OCI-LY1 (cell line): ENCODE measurements around the gene DCAF8L1.

ENCODE experiments used
- H2AFZ ChIP-seq: fragments of 200-600 bp; sonication (generic), shearing (Covaris generic); 2 replicates; pipeline ENCODE4 v1.6.0; 2014; ENCODE audit warnings: antibody characterized with exemption, mild to moderate bottlenecking, low read length
- H3F3A ChIP-seq: fragments of 200-600 bp; sonication (generic), shearing (Covaris generic); 2 replicates; pipeline ENCODE4 v1.6.0; 2014; ENCODE audit warnings: mild to moderate bottlenecking, antibody characterized with exemption, low read length, moderate library complexity; ENCODE audit not compliant: insufficient read depth
- H3K27ac ChIP-seq: fragments of 200-600 bp; sonication (generic); 2 replicates; pipeline ENCODE4 v1.5.1; 2014; ENCODE audit warnings: low read length, mixed run types, mild to moderate bottlenecking, low read depth; ENCODE audit not compliant: poor library complexity, severe bottlenecking
- H3K27me3 ChIP-seq: fragments of 200-600 bp; sonication (generic); 2 replicates; pipeline ENCODE4 v1.6.0; 2014; ENCODE audit warnings: antibody characterized with exemption, mild to moderate bottlenecking, low read length, moderate library complexity; ENCODE audit not compliant: insufficient read depth
- H3K36me3 ChIP-seq: fragments of 200-600 bp; sonication (generic); 2 replicates; pipeline ENCODE4 v1.6.1; 2014; ENCODE audit warnings: mild to moderate bottlenecking, antibody characterized with exemption, low read length, moderate library complexity, mixed read lengths; ENCODE audit not compliant: insufficient read depth
- H3K4me1 ChIP-seq: fragments of 200-600 bp; sonication (generic); 2 replicates; pipeline ENCODE4 v1.5.1; 2014; ENCODE audit warnings: mild to moderate bottlenecking, low read length, moderate library complexity; ENCODE audit not compliant: insufficient read depth, severe bottlenecking
- H3K4me2 ChIP-seq: fragments of 200-600 bp; sonication (generic), shearing (Covaris generic); 2 replicates; pipeline ENCODE4 v1.6.1; 2014; ENCODE audit warnings: low read length
- H3K4me3 ChIP-seq: fragments of 200-600 bp; sonication (generic); 2 replicates; pipeline ENCODE4 v1.5.1; 2014; ENCODE audit warnings: low read length, low read depth, mild to moderate bottlenecking, mixed read lengths; ENCODE audit not compliant: poor library complexity, severe bottlenecking
- H3K79me2 ChIP-seq: fragments of 200-600 bp; shearing (Covaris generic); 2 replicates; pipeline ENCODE4 v1.6.1; 2016; ENCODE audit warnings: mixed run types, low read length, mixed read lengths; ENCODE audit not compliant: insufficient read depth
- H3K9ac ChIP-seq: fragments of 200-600 bp; sonication (generic), shearing (Covaris generic); 2 replicates; pipeline ENCODE4 v1.6.1; 2014; ENCODE audit warnings: mild to moderate bottlenecking, low read length, mixed read lengths
- H3K9me2 ChIP-seq: fragments of 200-600 bp; sonication (generic), shearing (Covaris generic); 2 replicates; pipeline ENCODE4 v1.6.1; 2014; ENCODE audit warnings: low read depth, mild to moderate bottlenecking, low read length, mixed read lengths
- H3K9me3 ChIP-seq: fragments of 200-600 bp; shearing (Covaris generic); 2 replicates; pipeline ENCODE4 v1.6.1; 2014; ENCODE audit warnings: low read length, mixed read lengths
- H4K20me1 ChIP-seq: fragments of 200-600 bp; sonication (generic), shearing (Covaris generic); 2 replicates; pipeline ENCODE4 v1.6.0; 2016; ENCODE audit warnings: mild to moderate bottlenecking, low read length; ENCODE audit not compliant: insufficient read depth
- EZH2 ChIP-seq: fragments of 200-600 bp; sonication (generic), shearing (Covaris generic); IDR thresholded peaks from 2 replicates; pipeline ENCODE4 v1.8.0; 2017; ENCODE audit warnings: borderline replicate concordance, mixed run types, mild to moderate bottlenecking, antibody characterized with exemption, low read length, moderate library complexity, mixed read lengths
- TF ChIP-seq, protein P1 (sequence below): fragments of 200-600 bp; sonication (generic), shearing (Covaris generic); IDR thresholded peaks from 2 replicates; pipeline ENCODE4 v1.5.1; 2017; ENCODE audit warnings: mild to moderate bottlenecking, antibody characterized with exemption, low read length, moderate library complexity, mixed read lengths

DCAF8L1 gene

DNA sequence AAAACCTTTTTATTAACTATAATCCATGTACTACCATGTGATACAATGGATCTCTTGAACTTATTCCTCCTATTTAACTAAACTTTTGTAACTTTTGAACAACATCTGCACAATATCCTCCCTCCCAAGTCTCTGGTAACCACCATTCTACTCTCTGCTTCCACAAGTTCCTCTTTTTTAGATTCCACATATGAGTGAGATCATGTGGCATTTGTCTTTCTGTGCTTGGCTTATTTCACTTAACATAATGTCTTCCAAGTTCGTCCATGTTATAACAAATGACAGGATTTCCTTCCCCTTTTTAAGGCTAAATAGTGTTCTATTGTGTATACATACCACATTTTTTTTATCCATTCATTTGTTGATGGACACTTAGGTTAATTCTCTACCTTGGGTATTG lies 28.1 kb downstream of the DCAF8L1 start:
- no peak overlapping the region for H3K27ac ChIP-seq
- no peak overlapping the region for H3K4me3 ChIP-seq
- no peaks in the 10 kb centered on the region for H3F3A ChIP-seq

DNA sequence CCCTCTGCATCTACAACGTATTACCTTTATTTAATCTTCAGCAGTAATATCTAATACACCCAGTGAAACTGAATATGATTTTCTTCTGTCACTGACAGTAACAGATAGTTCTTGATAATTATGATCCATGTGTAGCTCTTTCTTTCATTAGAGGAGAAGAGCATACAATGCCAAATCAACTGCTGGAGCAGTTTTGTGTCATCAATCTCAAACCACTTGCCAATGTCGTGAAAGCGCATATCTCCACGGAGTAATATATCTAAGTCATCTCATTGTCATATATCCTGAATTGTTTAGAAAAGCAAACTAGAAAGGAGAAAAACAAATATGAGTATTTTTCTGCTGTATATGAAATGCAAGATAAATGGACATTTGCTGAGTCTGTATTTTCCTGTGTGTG lies 47.9 kb downstream of the DCAF8L1 start:
- Histone ChIP-seq H3K4me3 (no peak overlapping the region), H3K4me1 (no peaks in the 10 kb centered on the region), H3K27ac (no peak overlapping the region), H3K9me2 (no peaks in the 10 kb centered on the region), H3K36me3 (no peaks in the 10 kb centered on the region), H3F3A (no peaks in the 10 kb centered on the region), H3K79me2 (no peaks in the 10 kb centered on the region), H3K4me2 (no peak overlapping the region), H2AFZ (no peak overlapping the region), H3K9me3 (no peaks in the 10 kb centered on the region), H3K27me3 (no peaks in the 10 kb centered on the region), H3K9ac (no peak overlapping the region), H4K20me1 (no peaks in the 10 kb centered on the region)
- TF ChIP-seq, protein P1, sequence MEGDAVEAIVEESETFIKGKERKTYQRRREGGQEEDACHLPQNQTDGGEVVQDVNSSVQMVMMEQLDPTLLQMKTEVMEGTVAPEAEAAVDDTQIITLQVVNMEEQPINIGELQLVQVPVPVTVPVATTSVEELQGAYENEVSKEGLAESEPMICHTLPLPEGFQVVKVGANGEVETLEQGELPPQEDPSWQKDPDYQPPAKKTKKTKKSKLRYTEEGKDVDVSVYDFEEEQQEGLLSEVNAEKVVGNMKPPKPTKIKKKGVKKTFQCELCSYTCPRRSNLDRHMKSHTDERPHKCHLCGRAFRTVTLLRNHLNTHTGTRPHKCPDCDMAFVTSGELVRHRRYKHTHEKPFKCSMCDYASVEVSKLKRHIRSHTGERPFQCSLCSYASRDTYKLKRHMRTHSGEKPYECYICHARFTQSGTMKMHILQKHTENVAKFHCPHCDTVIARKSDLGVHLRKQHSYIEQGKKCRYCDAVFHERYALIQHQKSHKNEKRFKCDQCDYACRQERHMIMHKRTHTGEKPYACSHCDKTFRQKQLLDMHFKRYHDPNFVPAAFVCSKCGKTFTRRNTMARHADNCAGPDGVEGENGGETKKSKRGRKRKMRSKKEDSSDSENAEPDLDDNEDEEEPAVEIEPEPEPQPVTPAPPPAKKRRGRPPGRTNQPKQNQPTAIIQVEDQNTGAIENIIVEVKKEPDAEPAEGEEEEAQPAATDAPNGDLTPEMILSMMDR: no peak
- no peak for TF ChIP-seq EZH2

More for the DNA sequence above, 28.1 kb downstream of the DCAF8L1 start:
- Histone ChIP-seq H3K4me1 (no peaks in the 10 kb centered on the region), H3K27me3 (no peaks in the 10 kb centered on the region), H3K36me3 (no peaks in the 10 kb centered on the region), H4K20me1 (no peaks in the 10 kb centered on the region), H3K9me3 (no peaks in the 10 kb centered on the region), H2AFZ (no peak overlapping the region), H3K9me2 (no peaks in the 10 kb centered on the region), H3K9ac (no peak overlapping the region), H3K79me2 (no peaks in the 10 kb centered on the region), H3K4me2 (no peak overlapping the region)
- TF ChIP-seq EZH2: no peak
- TF ChIP-seq, protein P1: no peak
